Activated naive CD8-positive, alpha-beta T cell treated with anti-CD3 and anti-CD28 coated beads for 36 hours (primary cell): ENCODE results near the gene CLDN12. TPM values are rescaled to one million over a fixed set of nuclear protein-coding genes. Genes with fewer than 3 reads are reported as not detected.

Experiments
- DNase-seq: peaks from one replicate; pipeline ENCODE4 v3.0.0; 2021
- H3K27ac Mint-ChIP-seq: one replicate; pipeline ENCODE4 v1.8.0; 2022; ENCODE audit warnings: mild to moderate bottlenecking, moderate library complexity, mixed read lengths
- H3K27me3 Mint-ChIP-seq: one replicate; pipeline ENCODE4 v1.8.0; 2022; ENCODE audit warnings: mild to moderate bottlenecking, mixed read lengths
- H3K36me3 Mint-ChIP-seq: one replicate; pipeline ENCODE4 v1.8.0; 2021; ENCODE audit warnings: mild to moderate bottlenecking, mixed read lengths
- H3K4me1 Mint-ChIP-seq: one replicate; pipeline ENCODE4 v1.8.0; 2021; ENCODE audit warnings: mixed read lengths
- H3K4me3 Mint-ChIP-seq: one replicate; pipeline ENCODE4 v1.8.0; 2022; ENCODE audit warnings: mild to moderate bottlenecking, moderate library complexity, mixed read lengths
- H3K9me3 Mint-ChIP-seq: one replicate; pipeline ENCODE4 v1.8.0; 2022; ENCODE audit warnings: mixed read lengths
- total RNA-seq, 2 experiments: library from RNA; stranded (reverse); gene quantifications; one replicate each; pipeline ENCODE4 v1.2.3, GENCODE V29; 2021

Gene CLDN12
- total RNA-seq, 2 experiments from 2014 or later, result 6.2 to 7.2 TPM

DNA sequence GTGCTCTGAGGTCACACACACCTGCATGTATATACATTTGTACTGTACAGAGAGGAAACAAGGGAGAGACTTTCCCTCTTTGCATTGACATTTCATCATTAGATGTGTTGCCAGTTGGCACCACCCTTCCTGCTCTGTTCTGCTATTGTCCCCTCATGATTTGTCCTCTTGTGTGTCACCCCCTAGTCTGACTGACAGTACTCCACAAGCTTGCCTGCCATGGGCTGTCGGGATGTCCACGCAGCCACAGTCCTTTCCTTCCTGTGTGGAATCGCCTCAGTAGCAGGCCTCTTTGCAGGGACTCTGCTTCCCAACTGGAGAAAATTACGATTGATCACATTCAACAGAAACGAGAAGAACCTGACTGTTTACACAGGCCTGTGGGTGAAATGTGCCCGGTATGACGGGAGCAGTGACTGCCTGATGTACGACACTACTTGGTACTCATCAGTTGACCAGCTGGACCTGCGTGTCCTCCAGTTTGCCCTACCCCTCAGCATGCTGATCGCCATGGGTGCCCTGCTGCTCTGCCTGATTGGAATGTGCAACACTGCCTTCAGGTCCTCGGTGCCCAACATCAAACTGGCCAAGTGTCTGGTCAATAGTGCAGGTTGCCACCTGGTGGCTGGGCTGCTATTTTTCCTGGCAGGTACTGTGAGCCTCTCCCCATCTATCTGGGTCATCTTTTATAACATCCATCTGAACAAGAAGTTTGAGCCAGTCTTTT lies 9.4 kb downstream of the CLDN12 start:
- Mint-ChIP-seq H3K4me3 (no peak overlapping the region), H3K27ac (no peak overlapping the region), H3K9me3 (no peaks in the 10 kb centered on the region), H3K27me3 (peaks cover 2% of the 10 kb centered on the region), H3K4me1 (no peaks in the 10 kb centered on the region), H3K36me3 (peaks cover 3% of the 10 kb centered on the region)
- peak; percentile 15 for DNase-seq

DNA sequence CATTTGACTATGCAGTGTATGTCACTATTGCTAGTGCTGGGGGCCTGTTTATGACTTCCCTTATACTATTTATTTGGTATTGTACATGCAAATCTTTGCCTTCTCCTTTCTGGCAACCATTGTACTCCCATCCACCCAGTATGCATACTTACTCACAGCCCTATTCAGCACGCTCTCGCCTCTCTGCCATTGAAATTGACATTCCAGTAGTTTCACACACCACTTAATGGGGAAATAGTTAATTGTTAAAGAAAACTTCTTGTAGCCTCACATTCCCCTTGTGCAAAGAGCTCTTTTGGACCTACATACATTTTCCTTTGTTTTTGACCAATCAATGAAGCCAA lies 9.9 kb downstream of the CLDN12 start:
- no peaks in the 10 kb centered on the region for H3K9me3 Mint-ChIP-seq
- no peaks in the 10 kb centered on the region for H3K4me1 Mint-ChIP-seq
- no peak overlapping the region for H3K4me3 Mint-ChIP-seq
- DNase-seq, result no peak
- no peaks in the 10 kb centered on the region for H3K36me3 Mint-ChIP-seq
- no peaks in the 10 kb centered on the region for H3K27me3 Mint-ChIP-seq
- no peak overlapping the region for H3K27ac Mint-ChIP-seq

DNA sequence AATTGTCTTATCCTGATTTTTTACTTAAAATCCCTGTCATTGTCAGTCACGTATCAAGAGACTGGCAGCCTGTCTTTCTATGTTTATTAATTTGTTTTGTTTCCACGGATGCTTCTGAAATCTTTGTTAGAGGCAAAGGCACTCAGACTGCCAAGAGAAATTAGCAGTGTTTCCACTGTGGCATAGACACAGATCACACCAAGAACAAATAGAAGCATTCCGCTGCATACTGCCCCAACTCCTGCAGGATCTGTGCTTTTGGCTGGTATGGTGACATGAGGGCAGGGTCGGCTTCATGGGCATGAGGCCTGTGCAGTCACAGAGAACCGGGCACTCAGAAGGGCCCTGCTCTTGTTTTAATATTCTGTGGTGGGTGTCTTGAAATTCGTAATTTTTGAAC lies 18.4 kb downstream of the CLDN12 start:
- Mint-ChIP-seq H3K4me3 (no peak overlapping the region), H3K9me3 (no peaks in the 10 kb centered on the region), H3K27ac (no peak overlapping the region), H3K27me3 (no peaks in the 10 kb centered on the region), H3K4me1 (peaks cover 17% of the 10 kb centered on the region), H3K36me3 (no peaks in the 10 kb centered on the region)
- DNase-seq, result no peak

DNA sequence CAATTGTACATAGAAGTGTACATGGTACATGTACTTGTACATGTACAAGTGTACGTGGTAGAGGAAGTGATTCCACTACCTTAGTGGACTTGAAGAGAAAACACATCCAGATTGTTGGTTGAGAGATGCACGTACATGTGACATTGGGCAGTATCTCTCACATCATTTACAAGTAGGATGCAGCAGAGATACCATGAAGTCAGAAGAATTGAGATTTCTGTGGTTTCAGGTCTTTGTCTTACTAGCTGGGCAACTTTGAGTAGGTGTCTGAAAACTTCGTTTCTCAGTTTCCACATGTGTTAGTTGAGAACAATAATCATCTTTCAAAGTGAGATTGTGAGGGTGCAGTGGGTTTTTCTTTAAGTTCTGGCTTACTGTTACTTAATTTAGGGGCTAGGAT lies 21.5 kb downstream of the CLDN12 start:
- H3K4me3 Mint-ChIP-seq, result peak overlapping the region; percentile 3
- DNase-seq, result no peak
- H3K9me3 Mint-ChIP-seq, result no peaks in the 10 kb centered on the region

GRCh38 chr7:90425376-90425775 lies 22.1 kb downstream of the CLDN12 start:
- Mint-ChIP-seq H3K4me3 (peak overlapping the region; percentile 3), H3K27ac (peak overlapping the region; percentile 43), H3K4me1 (peaks cover 17% of the 10 kb centered on the region), H3K27me3 (no peaks in the 10 kb centered on the region), H3K9me3 (no peaks in the 10 kb centered on the region), H3K36me3 (no peaks in the 10 kb centered on the region)
- no peak for DNase-seq

More for the DNA sequence above, 21.5 kb downstream of the CLDN12 start:
- H3K27ac Mint-ChIP-seq, result peak overlapping the region; percentile 43
- H3K36me3 Mint-ChIP-seq, result no peaks in the 10 kb centered on the region
- H3K4me1 Mint-ChIP-seq, result peaks cover 17% of the 10 kb centered on the region
- H3K27me3 Mint-ChIP-seq, result no peaks in the 10 kb centered on the region

- Mint-ChIP-seq H3K4me1 (peaks cover under 1% of the 10 kb centered on the region), H3K4me3 (no peak overlapping the region), H3K27me3 (peaks cover 14% of the 10 kb centered on the region), H3K36me3 (no peaks in the 10 kb centered on the region), H3K9me3 (peaks cover 2% of the 10 kb centered on the region), H3K27ac (no peak overlapping the region)
- DNase-seq, result no peak
Measured at GRCh38 chr7:90430614-90431460, 27.6 kb downstream of the CLDN12 start.

- Mint-ChIP-seq H3K4me1 (no peaks in the 10 kb centered on the region), H3K27me3 (peaks cover 22% of the 10 kb centered on the region), H3K9me3 (peaks cover 2% of the 10 kb centered on the region), H3K27ac (no peak overlapping the region), H3K36me3 (no peaks in the 10 kb centered on the region), H3K4me3 (no peak overlapping the region)
- DNase-seq, result no peak
Measured at GRCh38 chr7:90432752-90433151, 29.5 kb downstream of the CLDN12 start.

GRCh38 chr7:90433221-90433620 lies 30.0 kb downstream of the CLDN12 start:
- no peak for DNase-seq
- no peak overlapping the region for H3K27ac Mint-ChIP-seq
- H3K9me3 Mint-ChIP-seq, result peaks cover 3% of the 10 kb centered on the region
- no peaks in the 10 kb centered on the region for H3K36me3 Mint-ChIP-seq
- H3K27me3 Mint-ChIP-seq, result peaks cover 22% of the 10 kb centered on the region
- H3K4me1 Mint-ChIP-seq, result no peaks in the 10 kb centered on the region
- no peak overlapping the region for H3K4me3 Mint-ChIP-seq

DNA sequence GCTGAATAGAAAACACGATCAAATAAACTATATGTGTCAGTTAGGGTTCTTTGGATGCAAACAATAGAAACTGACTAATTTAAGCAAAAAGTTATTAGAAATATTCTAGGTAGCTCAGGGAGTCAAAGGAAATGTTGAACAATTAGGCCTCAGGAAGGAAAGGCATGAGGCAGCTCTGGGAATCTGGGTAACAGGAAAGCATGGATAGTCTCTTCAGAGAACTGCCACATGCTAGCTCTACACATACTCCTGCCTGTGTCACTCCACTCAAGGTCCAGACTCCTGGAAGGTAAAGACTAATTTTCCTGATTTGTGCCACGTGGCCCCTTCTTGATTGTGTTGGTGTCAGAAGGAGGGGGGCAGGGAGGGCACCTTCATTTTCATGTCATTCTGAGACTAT lies 42.4 kb downstream of the CLDN12 start:
- Mint-ChIP-seq H3K9me3 (no peaks in the 10 kb centered on the region), H3K27ac (no peak overlapping the region), H3K4me3 (no peak overlapping the region), H3K4me1 (no peaks in the 10 kb centered on the region), H3K27me3 (peaks cover 4% of the 10 kb centered on the region), H3K36me3 (no peaks in the 10 kb centered on the region)
- DNase-seq, result no peak

GRCh38 chr7:90446137-90446899 lies 43.1 kb downstream of the CLDN12 start:
- H3K36me3 Mint-ChIP-seq, result no peaks in the 10 kb centered on the region
- H3K4me3 Mint-ChIP-seq, result no peak overlapping the region
- DNase-seq, result no peak
- no peaks in the 10 kb centered on the region for H3K9me3 Mint-ChIP-seq
- H3K27ac Mint-ChIP-seq, result no peak overlapping the region
- H3K27me3 Mint-ChIP-seq, result peaks cover 4% of the 10 kb centered on the region
- H3K4me1 Mint-ChIP-seq, result no peaks in the 10 kb centered on the region

GRCh38 chr7:90453259-90453891 lies 50.1 kb downstream of the CLDN12 start:
- Mint-ChIP-seq H3K36me3 (no peaks in the 10 kb centered on the region), H3K9me3 (no peaks in the 10 kb centered on the region), H3K4me1 (peaks cover 4% of the 10 kb centered on the region), H3K27me3 (peaks cover 6% of the 10 kb centered on the region), H3K27ac (no peak overlapping the region), H3K4me3 (no peak overlapping the region)
- no peak for DNase-seq

- Mint-ChIP-seq H3K4me1 (peaks cover 4% of the 10 kb centered on the region), H3K36me3 (no peaks in the 10 kb centered on the region), H3K4me3 (no peak overlapping the region), H3K27me3 (peaks cover 6% of the 10 kb centered on the region), H3K27ac (no peak overlapping the region), H3K9me3 (no peaks in the 10 kb centered on the region)
- no peak for DNase-seq
Measured at GRCh38 chr7:90453931-90454330, 50.7 kb downstream of the CLDN12 start.

- Mint-ChIP-seq H3K4me3 (no peak overlapping the region), H3K36me3 (no peaks in the 10 kb centered on the region), H3K9me3 (no peaks in the 10 kb centered on the region), H3K27ac (no peak overlapping the region), H3K27me3 (peaks cover 6% of the 10 kb centered on the region), H3K4me1 (peaks cover 4% of the 10 kb centered on the region)
- DNase-seq, result no peak
Measured at GRCh38 chr7:90455163-90456030, 52.1 kb downstream of the CLDN12 start.

- H3K9me3 Mint-ChIP-seq, result peaks cover under 1% of the 10 kb centered on the region
- no peak for DNase-seq
- peaks cover 7% of the 10 kb centered on the region for H3K4me1 Mint-ChIP-seq
- no peak overlapping the region for H3K4me3 Mint-ChIP-seq
- peaks cover under 1% of the 10 kb centered on the region for H3K36me3 Mint-ChIP-seq
- H3K27ac Mint-ChIP-seq, result no peak overlapping the region
- peaks cover 6% of the 10 kb centered on the region for H3K27me3 Mint-ChIP-seq
Measured at GRCh38 chr7:90458104-90458503, 54.8 kb downstream of the CLDN12 start.
